Activated T-cell treated with anti-CD3 and anti-CD28 coated beads for 48 hours (primary cell): Measurements from ENCODE around the gene SEC16A.

ENCODE experiments used
- DNase-seq: peaks from one replicate; pipeline ENCODE4 v3.0.0-alpha.2; 2020; ENCODE audit warnings: low read depth

SEC16A gene

GRCh38 chr9:136519263-136520052, 36.6 kb upstream of the SEC16A start:
- no peak for DNase-seq

DNA sequence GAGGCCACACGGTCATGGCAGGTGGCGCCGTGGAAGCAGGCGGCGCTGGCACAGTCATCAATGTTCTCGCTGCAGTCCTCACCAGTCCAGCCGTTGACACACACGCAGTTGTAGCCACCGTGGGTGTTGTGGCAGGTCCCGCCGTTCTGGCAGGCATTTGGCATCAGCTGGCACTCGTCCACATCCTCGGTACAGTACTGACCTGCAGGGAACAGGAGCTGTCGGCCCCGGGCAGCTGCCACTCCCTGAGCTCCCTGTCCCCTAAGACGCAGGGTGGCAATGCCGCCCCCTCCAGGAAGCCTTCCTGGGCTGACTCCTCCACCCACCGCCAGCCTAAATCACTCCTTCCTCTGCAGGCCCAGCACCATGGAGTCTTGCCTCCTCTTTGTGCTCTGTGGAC, 35.8 kb upstream of the SEC16A start:
- DNase-seq: no peak

DNA sequence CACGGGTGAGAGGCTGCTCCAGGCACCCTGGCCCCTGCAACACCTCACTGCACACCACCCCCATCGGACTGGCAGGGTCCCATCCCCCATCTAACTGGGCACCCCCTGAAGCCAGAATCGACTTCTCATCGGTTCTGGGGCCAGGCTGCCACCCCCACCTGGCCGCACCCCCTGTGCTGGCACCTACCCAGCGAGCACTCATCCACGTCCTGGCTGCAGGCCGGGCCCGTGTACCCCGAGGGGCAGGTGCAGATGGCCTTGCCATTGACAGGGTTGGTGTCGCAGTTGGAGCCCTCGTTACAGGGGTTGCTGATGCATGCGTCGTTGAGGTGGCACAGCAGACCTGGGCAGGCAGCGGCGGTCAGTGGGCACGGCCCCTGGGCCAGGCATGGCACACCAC, 35.1 kb upstream of the SEC16A start:
- DNase-seq: no peak

DNA sequence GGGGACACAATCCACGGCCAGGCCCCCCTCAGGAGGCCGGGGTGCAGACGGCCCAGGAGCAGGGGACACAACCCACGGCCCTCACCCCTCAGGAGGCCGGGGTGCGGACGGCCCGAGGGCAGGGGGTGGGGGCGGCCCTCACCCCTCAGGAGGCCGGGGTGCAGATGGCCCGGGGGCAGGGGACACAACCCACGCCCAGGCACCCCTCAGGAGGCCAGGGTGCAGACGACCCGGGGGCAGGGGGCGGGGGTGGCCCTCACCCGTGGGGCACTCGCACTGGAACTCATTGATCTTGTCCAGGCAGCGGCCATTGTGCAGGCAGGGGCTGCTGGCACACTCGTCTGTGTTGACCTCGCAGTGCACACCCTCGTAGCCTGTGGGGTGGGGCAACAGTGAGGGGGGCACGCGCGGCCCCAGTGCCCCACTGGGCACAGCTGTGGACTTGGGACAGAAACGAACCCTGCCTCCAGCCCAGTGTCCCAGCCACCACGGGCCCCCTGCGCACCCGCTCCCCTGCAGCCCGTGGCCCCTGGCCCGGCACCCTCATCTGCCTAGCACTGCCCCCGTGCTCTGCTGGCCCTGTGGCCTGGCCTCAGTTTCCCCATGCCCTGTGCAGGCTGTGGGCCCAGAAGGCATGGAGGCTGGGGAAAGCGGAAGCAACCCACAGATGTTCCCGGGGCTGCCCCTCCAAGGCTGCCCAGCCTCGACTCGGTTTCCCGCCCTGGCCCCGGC, 34.3 kb upstream of the SEC16A start:
- no peak for DNase-seq

- no peak for DNase-seq
Observed at GRCh38 chr9:136516191-136516654, 33.4 kb upstream of the SEC16A start.

- no peak for DNase-seq
Observed at GRCh38 chr9:136515276-136515675, 32.4 kb upstream of the SEC16A start.

DNA sequence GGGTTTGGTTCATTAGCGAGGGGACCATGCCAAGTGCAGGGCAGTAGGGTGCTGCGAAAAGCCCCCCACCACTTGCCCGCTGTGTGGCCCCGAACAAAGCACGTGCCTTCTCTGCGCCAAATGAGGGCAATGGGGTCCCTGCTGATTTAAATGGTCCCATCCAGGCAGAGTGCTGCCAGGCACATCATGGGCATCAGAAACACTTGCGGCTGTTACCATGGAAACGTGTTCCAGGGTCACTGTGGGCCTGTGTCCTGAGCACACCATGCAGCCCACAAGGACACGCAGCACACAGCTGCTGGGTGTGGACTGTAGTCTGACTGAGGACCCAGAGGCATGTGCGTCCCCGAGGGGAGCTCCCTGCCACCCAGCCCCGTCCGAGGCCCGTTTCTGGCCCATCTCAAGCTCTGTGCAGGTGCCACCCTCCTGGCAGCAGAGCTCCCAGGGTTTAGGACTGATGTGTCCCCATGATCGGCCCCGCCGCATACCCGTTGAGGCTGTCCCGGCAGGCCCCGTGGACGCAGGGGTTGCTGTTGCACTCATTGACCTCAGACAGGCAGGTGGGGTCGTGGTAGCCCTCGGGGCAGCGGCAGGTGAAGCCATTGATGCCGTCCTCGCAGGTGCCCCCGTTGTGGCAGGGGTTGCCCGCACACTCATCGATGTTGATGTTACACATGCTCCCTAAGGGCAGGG, 31.3 kb upstream of the SEC16A start:
- DNase-seq: no peak

- no peak for DNase-seq
Observed at GRCh38 chr9:136513191-136513590, 30.4 kb upstream of the SEC16A start.

DNA sequence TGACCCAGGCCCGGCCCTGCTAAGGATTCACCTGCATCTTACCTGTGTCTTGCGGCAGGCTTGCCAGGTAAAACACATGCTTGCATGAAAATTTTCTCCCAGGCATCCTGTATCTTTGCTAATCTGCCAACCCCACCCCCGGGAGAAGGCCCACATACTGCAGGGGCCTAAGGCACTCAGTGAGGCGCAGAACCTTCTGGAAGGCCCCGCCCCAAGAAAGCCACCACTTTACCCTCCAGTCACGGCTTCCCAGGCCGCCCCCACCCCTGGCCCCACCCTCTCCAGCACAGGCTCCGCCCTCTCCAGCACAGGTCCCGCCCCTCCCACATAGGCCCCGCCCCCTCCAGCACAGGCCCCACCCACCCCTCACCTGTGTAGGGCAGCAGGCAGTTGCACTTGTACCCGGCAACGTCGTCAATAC, 29.8 kb upstream of the SEC16A start:
- DNase-seq: peak; percentile 31

DNA sequence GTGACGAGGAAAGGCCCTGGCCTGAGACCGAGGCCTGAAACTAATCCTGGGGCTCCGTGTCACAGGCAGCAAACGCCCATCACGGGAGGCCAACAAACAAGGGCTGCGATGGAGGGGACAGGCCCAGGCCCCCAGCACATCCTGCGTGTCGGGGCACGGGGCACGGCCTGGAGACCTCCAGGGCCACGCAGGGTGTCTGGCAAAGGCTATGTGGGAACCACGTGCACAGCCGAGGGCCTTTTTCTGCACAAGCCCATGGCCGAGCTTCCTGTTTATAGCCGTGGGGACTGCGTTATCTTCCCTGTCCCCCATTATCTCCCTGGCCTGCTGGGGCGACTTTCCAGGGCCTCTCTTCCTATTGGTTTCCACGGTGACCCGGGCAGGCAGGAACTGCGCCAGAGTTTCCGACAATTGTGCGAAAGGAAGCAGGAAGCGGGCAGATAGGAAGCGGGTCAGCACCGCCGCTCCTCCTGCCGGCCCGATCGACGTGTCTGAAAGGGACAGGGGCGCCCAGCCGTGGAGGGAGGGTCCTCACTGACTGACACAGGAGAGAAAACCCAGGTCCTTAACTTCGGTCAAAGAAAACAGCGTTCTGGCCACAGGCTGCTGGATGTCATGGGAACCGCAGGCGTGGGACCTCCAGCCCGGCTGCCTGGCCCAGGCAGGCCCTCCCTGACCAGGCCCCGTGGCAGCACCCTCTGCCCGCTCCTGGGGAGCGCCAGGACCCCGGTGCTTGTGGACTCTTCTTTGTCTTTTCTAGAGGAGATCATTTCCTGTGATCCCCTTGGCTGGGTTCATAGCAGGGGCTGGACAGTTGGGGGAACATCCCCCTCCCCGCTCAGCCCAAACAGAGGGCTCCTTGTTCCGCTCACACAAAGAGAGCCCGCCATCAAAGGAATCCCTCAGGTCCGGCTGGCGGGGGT, 29.1 kb upstream of the SEC16A start:
- DNase-seq: no peak

DNA sequence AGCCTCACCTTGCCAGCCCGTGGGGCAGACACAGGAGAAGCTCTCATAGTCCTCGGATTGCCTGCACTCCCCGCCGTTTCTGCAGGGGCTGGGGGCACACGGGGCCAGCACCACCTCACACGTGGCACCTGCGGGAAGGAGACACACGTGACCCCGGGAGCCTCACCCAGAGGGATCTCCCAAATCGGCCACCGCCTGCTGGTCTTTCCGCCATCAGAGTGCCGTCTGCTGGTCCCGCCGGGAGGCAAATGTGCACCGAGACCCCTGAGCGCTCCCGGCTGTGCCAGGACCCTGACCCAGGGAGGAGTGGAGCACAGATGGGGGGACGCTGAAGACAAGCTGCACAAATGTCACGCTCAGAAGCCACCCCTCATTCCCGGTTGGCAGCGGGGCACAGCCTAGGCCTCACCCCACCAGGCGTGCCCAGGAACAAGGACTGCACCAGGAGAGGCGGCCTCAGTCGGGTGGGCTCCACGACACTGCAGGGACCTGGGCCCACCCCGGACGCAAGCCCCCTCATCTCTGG, 28.4 kb upstream of the SEC16A start:
- DNase-seq: no peak

GRCh38 chr9:136510561-136510960, 27.7 kb upstream of the SEC16A start:
- DNase-seq: no peak

GRCh38 chr9:136509549-136509948, 26.7 kb upstream of the SEC16A start:
- no peak for DNase-seq

DNA sequence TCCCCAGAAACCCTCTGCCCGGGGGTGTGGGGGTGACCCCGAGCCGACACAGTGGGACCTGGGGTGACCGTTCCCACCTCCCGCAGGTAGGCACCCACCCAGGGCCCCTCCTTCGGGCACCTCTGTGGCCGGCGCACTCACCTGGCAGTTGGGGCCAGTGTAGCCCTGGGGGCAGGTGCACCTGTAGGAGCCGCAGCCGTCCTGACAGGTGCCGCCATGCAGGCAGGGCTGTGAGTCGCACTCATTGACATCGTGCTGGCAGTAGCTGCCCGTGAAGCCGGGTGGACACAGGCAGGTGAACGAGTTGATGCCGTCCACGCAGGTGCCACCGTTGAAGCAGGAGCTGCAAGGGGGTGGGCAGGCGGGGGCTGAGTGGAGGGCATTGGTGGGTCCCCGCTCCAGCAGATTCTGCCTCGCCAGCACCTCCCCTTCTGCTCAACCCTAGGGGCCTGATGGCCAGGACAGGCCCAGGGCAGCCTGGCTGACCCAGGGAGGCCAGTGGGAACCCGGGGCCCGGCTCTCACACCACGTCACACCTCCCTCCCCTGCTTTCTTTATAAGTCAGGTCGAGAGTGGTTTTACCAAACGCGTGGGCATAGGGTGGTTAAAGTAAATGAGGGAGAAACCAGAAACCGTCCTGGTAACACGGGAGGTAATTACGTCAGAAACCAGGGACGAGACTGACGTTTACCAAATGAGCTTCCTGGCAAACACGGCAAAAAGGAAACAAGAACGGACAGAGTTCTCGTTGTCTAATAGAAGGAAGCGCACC, 26.1 kb upstream of the SEC16A start:
- no peak for DNase-seq

DNA sequence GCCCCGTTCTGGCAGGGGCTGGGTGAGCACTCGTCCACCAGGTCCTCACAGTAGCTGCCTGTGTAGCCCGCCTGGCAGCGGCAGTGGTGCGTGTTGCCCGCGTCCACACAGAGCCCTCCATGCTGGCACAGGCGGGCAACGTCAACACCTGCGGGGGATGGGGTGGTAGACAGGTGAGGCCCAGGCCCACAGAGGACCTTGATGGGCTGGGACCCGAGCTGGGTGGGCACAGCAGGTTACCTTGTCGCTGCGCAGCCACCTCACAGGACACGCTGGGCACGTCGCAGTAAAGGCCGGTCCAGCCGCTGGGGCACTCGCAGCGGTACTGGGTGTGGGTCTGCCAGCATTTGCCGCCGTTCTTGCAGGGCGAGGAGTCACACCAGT, 25.1 kb upstream of the SEC16A start:
- no peak for DNase-seq

DNA sequence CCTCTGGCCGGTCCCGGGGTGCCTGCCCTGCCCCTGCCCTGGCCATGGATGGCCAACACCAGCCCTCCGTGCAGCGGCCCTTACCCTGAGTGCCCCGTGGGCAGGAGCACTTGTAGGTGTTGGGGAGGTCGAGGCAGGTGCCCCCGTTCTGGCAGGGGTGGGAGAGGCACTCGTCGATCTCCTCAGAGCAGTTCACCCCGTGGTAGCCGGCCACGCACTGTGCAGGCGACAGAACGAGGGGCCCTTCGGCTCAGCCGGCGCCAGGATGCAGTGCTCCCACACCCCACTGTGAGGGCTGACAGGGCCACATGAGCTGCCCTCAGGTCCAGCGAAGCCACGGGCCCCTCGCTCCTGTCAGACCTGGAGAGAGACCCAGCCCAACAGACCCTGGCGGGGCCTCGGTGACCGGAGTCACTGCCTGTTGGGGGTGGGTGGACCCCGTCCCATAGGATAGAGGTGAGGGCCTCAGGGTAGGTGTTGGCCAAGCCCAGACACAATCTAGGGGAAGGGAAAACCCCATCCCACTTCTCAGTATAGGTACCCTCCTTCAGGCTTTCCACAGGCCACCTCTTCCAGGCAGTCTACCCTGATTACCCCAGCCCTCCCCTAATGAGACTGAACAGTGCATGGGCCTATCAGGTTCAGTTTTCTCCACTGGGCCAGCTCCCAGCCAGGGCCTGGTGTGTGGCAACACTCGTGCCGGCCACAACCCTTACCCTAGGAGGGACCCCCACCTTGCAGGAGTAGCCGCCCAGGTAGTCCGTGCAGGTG, 24.6 kb upstream of the SEC16A start:
- no peak for DNase-seq

GRCh38 chr9:136506425-136506824, 23.6 kb upstream of the SEC16A start:
- DNase-seq: no peak

DNA sequence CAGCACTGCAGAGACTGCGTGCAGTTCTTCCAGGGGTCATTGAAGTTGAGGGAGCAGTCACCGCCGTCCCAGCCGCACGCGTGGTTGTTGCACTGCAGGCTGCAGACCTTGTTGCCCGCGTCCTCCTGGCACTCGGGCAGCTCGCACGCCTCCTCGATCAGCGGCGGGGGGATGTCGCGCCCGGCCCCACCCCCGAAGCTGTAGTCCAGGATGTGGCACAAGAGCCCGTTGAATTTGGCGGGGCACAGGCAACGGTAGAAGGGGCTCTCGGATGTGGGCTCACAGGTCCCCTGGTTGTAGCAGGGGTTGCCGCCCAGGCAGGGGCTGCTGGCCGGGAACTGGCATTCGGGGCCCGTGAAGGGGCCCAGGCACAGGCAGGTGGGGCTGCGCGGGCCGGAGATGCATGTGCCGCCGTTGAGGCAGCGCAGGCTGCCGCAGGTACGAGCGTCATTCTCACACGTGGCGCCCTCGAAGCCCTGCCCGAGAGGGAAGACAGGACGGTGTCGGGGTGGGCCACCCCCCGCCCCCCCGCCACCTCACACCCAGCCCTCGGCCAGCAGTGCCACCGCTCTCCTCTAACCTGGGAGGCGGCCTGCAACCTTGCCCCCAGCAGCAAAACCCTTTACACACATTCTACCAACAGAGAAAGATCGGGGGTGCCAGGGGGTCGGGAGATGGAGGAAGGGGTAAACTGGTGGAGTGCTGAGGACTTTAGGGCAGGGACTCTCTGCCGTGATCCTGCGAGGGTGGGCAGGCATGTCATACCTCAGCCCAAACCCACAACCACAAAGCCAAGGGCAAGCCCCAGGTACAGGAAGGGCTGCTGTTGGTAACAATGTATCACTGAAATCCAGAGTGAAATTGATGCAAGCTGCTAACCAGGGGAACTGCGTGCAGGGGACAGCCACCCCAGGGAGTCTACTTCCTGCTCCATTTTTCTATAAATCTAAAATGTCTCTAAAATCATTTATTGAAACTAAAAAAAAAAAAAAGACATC, 22.9 kb upstream of the SEC16A start:
- DNase-seq: no peak
